Effector memory CD4-positive, alpha-beta T cell (primary cell): ENCODE results near the gene TUBA4B.
A peak's percentile ranks its signal among the peaks of the same experiment; 100 is the strongest.

Source experiments
- DNase-seq, 3 donors: peaks; one replicate each; pipeline ENCODE4 v3.0.0-alpha.2; 2020
- H3K27ac ChIP-seq: 2 replicates; pipeline ENCODE4 v1.7.0; 2013; ENCODE audit warnings: mild to moderate bottlenecking, low read length, moderate library complexity; ENCODE audit not compliant: insufficient read depth, poor library complexity, severe bottlenecking
- H3K27me3 ChIP-seq: replicated peaks from 2 replicates; pipeline ENCODE4 v1.7.0; 2013; ENCODE audit warnings: mild to moderate bottlenecking, low read length; ENCODE audit not compliant: insufficient read depth, control insufficient read depth, poor library complexity, severe bottlenecking
- H3K36me3 ChIP-seq: 2 replicates; pipeline ENCODE4 v1.7.0; 2013; ENCODE audit warnings: mild to moderate bottlenecking, low read length, moderate library complexity; ENCODE audit not compliant: control insufficient read depth, insufficient read depth
- H3K4me1 ChIP-seq: 2 replicates; pipeline ENCODE4 v1.7.0; 2013; ENCODE audit warnings: low read length, mild to moderate bottlenecking; ENCODE audit not compliant: control insufficient read depth, insufficient read depth, poor library complexity, severe bottlenecking
- H3K4me3 ChIP-seq: 2 replicates; pipeline ENCODE4 v1.7.0; 2013; ENCODE audit warnings: low read length, low read depth, mild to moderate bottlenecking; ENCODE audit not compliant: insufficient read depth, poor library complexity, severe bottlenecking
- H3K9me3 ChIP-seq: 2 replicates; pipeline ENCODE4 v1.7.0; 2013; ENCODE audit warnings: mild to moderate bottlenecking, low read length, moderate library complexity; ENCODE audit not compliant: control insufficient read depth

The TUBA4B gene

DNA sequence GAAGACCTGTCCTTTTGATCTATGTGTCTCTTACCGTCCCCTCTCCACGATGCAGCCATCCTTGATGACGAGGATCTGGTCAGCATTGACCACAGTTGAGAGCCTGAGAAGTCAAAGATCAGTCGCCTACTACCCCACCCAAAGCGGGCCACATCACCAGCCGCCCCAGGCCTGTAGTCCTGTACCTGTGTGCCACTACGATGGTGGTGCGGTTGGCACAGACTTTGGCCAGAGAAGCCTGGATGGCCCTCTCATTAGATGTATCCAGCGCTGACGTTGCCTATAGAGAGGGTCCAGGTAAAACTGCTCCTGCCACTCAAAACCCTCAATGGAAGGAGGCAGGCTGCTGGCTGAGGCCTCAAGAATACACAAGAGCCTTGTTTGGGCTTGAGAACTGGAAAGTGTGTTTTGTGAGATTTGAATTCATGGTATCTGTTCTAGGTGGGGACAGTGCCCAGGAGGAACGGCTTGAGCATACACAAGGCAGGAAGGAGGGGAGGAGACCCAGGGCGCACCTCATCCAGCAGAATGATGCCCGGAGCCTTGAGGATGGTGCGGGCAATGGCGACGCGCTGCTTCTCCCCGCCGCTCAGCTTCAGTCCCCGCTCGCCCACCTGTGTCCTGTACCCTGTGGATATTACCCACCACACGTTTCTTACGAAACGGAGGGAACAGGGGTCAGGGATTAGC is 42.7 kb upstream of the TUBA4B start:
- Histone ChIP-seq H3K4me1 (peaks cover 10% of the 10 kb centered on the region), H3K4me3 (no peak overlapping the region), H3K27me3 (no peaks in the 10 kb centered on the region), H3K36me3 (peaks cover 4% of the 10 kb centered on the region), H3K27ac (no peak overlapping the region), H3K9me3 (no peaks in the 10 kb centered on the region)
- DNase-seq: no peak

DNA sequence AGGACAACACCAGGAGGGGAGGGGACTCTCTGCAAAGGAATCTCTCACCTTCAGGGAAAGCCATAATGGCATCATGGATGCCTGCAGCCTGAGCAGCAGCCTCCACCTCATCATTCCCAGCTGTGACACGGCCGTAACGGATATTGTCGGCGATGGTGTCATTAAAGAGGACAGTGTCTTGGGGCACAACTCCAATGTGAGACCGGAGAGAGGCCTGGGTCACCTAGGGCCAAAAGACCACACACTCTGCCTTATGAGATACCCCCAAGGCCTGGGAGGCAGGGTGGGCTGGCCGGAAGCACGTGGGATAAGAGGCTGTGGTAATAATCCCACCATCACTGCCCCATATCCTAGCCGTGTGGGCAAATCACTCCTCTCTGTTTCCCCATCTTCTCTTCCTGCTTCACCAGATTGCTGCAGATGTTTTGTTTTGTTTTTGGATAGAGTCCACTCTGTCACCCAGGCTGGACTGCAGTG is 42.1 kb upstream of the TUBA4B start:
- Histone ChIP-seq H3K27ac (peak overlapping the region; percentile 43), H3K4me1 (peaks cover 10% of the 10 kb centered on the region), H3K9me3 (no peaks in the 10 kb centered on the region), H3K27me3 (no peaks in the 10 kb centered on the region), H3K36me3 (peaks cover 4% of the 10 kb centered on the region), H3K4me3 (no peak overlapping the region)
- no peak for DNase-seq

GRCh38 chr2:219213026-219213415 is 40.0 kb upstream of the TUBA4B start:
- Histone ChIP-seq H3K36me3 (peaks cover 4% of the 10 kb centered on the region), H3K4me1 (peaks cover 9% of the 10 kb centered on the region), H3K27ac (no peak overlapping the region), H3K9me3 (no peaks in the 10 kb centered on the region), H3K27me3 (no peaks in the 10 kb centered on the region), H3K4me3 (no peak overlapping the region)
- no peak for DNase-seq

- Histone ChIP-seq H3K4me1 (peaks cover 15% of the 10 kb centered on the region), H3K4me3 (no peak overlapping the region), H3K27me3 (no peaks in the 10 kb centered on the region), H3K36me3 (peaks cover 4% of the 10 kb centered on the region), H3K9me3 (no peaks in the 10 kb centered on the region), H3K27ac (no peak overlapping the region)
- DNase-seq: no peak
These were observed 39.5 kb upstream of the TUBA4B start for GRCh38 chr2:219213486-219214071.

DNA sequence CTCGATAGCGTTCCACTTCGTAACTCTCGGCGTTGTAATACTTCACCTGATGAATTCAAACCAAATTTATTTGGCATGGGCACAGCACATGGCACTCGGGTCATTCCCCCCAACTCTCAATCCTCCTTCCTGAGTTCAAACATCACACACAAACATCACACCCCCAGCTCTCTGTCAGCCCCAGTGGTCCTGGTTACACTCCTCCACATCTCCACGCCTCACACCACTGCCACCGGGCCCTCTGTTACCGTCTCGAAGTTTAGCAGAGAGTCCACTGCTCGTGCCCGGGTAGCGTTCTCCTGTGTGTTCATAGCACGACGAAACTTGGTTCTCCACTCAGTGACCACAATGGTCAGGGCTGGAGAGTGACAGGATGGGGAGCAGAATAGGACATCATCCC is 38.9 kb upstream of the TUBA4B start:
- Histone ChIP-seq H3K27ac (no peak overlapping the region), H3K4me1 (peaks cover 18% of the 10 kb centered on the region), H3K4me3 (no peak overlapping the region), H3K36me3 (peaks cover 4% of the 10 kb centered on the region), H3K27me3 (no peaks in the 10 kb centered on the region), H3K9me3 (no peaks in the 10 kb centered on the region)
- no peak for DNase-seq

DNA sequence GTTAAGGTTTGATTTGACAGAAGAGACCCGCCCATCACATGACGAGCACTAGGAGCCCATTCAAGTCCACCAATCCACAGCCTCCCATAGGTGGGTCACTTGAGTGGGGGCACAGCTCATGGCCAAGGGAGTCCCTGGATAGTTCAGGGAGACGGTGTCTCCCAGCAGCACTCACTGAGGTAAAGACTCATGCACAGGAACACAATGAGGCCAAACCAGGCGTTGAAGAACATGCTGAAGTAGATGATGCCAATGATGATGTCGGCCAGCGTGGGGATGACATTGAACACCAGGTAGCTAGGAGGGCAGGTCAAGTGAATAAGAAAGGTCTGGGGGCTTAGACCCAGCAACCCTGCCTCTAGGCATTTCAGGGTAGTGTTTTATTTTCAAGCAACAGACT is 38.3 kb upstream of the TUBA4B start:
- Histone ChIP-seq H3K4me1 (peaks cover 22% of the 10 kb centered on the region), H3K36me3 (peaks cover 4% of the 10 kb centered on the region), H3K9me3 (no peaks in the 10 kb centered on the region), H3K27me3 (no peaks in the 10 kb centered on the region), H3K4me3 (no peak overlapping the region), H3K27ac (no peak overlapping the region)
- DNase-seq: no peak

DNA sequence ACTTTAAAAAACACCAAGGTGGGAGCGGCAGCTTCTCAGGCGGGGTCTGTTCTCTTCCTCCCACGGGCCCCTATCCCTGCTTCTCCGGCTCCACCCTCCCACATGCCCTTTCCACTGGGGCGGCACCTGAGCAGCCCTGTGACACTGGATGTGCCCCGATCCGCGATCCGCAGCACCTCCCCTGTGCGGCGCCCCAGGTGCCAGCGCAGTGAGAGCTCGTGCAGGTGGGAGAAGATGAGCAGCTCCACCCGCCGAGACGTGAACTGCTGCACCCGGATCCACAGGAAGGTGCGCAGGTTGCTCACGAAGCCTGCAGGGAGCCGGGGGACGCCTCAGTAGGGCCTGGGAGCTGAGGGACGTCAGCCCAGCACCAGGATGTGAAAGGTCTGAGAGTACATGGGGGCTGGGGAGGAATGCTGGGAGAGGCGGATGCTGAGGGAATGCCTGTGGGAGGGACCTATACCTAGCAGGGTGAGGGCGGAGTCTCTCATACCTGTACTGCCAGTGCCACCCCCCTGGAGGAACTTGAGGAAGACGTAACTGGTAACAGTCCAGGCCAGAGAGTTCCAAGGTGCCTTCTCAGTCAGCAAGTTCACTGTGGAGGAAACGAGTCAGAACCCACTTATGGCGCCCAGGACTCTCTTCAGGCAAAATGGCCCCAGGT is 37.0 kb upstream of the TUBA4B start:
- H3K36me3 ChIP-seq: peaks cover 7% of the 10 kb centered on the region
- no peak for DNase-seq
- no peak overlapping the region for H3K27ac ChIP-seq
- no peaks in the 10 kb centered on the region for H3K9me3 ChIP-seq
- peaks cover 22% of the 10 kb centered on the region for H3K4me1 ChIP-seq
- no peaks in the 10 kb centered on the region for H3K27me3 ChIP-seq
- H3K4me3 ChIP-seq: no peak overlapping the region

- no peaks in the 10 kb centered on the region for H3K27me3 ChIP-seq
- H3K4me1 ChIP-seq: peaks cover 17% of the 10 kb centered on the region
- no peaks in the 10 kb centered on the region for H3K9me3 ChIP-seq
- DNase-seq: no peak
- no peak overlapping the region for H3K27ac ChIP-seq
- peaks cover 11% of the 10 kb centered on the region for H3K36me3 ChIP-seq
- H3K4me3 ChIP-seq: no peak overlapping the region
These were observed 36.5 kb upstream of the TUBA4B start for GRCh38 chr2:219216535-219216915.

- Histone ChIP-seq H3K27ac (peak overlapping the region; percentile 51), H3K9me3 (no peaks in the 10 kb centered on the region), H3K4me3 (peak overlapping the region; percentile 73), H3K27me3 (no peaks in the 10 kb centered on the region), H3K36me3 (peaks cover 25% of the 10 kb centered on the region), H3K4me1 (peaks cover 17% of the 10 kb centered on the region)
- no peak for DNase-seq
These were observed 34.8 kb upstream of the TUBA4B start for GRCh38 chr2:219218217-219218731.
